DMS53 treated with DMSO at 0.1 percent for 48 hours (cell line): ENCODE results near the gene FRMD5.

Source experiments
- DNase-seq: peaks from one replicate; lab custom pipeline; 2025; ENCODE audit not compliant: unreplicated experiment; lab: John Stamatoyannopoulos, UW

The FRMD5 gene

DNA sequence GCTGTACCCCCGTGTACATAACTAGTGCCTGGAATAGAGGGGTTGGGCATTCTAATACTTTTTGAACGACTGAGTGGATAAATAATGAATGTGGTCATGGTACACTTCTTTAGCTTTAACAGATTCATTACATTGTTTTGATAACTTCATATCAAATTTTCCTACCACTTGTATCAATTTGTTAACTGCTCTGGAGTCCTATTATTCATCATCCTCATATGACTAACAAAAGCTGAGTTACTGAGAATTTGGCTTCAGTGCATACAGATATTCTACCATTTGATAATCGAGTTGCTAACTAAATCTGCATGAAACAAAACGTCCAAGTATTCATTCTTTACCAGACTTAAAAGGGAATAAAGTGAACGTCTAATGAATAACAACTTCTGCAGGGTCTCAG, 31.7 kb downstream of the FRMD5 start:
- no peak for DNase-seq

DNA sequence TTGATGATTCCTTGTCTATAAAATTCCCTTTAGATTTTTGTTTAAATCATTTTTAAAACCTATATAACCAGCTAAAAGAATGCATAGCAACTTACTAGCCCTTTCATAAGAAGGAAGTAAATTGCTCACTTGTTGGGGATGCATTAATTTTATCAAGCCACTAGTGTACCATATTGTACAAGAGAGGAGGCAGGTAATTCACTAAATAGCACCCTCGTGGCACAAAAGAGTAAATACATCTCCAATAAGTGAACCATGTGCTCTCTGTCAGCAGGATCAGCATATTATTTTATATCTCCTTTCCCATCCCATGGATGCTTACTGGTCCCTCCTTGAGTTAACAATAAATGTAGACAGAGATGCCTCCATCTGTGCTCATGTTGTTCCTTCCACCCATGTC, 34.3 kb downstream of the FRMD5 start:
- DNase-seq: no peak

DNA sequence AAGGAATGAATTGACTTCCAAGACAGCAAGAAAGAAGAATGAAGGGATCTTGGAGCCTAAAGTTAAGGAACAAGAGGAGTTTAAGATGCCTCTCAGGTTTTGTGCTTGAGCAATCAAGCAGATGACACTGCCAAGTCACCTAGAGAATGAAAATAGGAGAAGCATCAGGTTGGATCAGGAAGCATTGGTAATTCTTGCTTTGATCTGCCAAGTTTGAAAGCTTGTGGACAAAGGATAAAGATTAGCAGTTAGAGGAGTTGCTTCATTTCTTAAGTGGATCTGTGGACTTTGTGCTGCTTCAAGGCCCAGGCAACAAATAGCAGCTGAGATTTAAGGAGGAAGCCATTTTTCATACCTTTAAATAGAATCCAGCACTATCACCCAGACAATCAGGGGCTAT, 35.6 kb downstream of the FRMD5 start:
- DNase-seq: no peak

DNA sequence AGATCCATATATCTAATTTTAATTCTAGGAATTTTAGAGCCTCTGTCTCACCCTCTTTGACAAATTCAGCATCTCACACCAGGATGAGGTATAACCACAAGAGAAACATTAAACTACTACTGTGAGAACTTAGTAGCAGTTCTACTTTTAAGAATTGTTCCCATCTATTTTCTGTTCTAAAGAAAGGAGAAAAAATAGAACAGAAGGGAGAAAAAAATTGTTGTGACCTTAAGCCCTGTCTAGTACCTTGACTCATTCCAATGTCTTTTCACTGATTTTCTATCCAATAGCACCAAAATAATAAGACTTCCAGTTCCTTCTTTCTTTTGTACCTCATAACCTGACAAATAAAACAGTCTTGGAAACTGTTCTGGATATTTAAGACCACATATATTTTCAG, 37.0 kb downstream of the FRMD5 start:
- DNase-seq: no peak

DNA sequence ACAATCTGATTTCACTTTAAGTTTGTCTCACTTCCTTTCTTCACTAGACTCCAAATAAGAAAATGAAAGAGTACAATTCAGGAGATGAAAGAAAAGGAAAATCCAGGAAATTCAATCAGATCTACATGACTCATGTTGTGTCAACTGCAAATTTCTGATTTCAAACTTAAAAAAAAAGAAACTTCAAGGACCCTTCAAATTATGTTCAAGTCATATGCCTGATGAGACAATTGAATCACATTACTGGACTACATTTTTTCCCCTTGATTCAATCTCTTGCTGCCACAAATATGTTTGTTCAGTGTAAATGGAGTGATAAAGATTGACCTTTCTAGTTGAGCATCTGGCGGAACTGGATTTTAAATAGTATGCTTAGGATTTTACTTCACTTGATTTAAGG, 37.4 kb downstream of the FRMD5 start:
- peak; percentile 29 for DNase-seq

DNA sequence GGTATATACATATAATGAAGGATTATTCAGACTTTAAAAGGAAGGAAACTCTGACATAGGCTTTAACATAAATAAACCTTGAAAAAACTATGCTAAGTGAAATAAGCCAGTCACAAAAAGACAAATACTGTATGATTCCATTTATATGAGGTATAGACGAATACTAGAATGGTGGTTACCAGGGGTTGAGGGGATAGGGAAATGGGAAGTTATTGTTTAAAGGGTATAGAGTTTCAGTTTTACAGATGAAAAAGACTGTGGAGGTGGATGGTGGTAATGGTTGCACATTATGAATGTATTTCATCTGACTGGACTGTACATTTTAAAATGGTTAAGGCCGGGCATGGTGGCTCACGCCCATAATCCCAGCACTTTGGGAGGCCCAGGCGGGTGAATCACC, 41.7 kb downstream of the FRMD5 start:
- DNase-seq: no peak

DNA sequence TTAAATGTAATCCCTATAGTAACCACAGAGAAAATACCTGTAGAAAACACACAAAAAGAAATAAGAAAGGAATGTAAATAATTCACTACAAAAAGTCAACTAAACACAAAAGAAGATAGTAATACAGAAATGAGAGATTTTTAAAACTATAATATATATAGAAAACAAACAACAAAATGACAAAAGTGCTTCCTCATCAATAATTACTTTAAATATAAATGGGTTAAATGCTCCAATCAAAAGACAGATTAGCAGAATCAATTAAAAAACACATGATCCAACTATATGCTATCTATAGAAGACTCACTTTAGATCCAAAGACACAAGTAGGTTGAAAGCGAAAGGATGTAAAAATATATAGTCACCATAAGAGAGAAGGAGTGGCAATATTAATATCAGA, 45.8 kb downstream of the FRMD5 start:
- no peak for DNase-seq

DNA sequence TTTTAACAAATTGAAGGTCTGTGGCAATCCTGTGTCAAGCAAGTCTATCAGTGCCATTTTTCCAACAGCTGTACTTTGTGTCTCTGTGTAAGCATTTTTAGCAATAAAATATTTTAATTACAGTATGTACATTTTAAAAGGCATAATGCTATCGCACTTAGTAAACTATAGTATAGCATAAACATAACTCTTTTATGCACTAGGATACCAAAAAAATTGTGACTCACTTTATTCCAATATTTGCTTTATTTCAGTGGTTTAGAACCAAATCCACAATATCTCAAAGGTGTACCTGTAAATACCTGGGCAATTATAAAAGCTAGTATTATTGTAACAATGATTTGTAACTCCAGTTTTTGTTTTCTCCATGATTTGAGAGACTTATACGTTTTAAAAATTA, 46.5 kb downstream of the FRMD5 start:
- no peak for DNase-seq

DNA sequence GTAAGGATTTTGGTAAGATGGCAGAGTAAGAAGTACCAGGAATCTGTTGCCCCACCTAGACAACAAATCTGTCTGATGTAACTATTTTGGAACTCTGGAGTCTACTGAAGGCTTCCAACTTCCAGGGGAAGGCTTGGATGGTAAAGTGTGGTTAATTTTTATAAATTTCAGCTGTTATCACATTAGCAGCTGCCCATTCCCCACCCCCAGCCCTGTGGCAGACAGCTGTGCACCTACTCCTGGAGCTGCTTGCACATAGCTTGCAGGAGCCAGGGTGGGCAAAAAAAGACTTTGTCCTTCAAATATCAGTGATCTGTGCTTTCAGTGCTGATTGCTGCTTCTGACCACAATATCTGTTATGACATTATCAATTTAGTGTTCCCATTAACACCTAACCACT, 47.4 kb downstream of the FRMD5 start:
- DNase-seq: no peak

DNA sequence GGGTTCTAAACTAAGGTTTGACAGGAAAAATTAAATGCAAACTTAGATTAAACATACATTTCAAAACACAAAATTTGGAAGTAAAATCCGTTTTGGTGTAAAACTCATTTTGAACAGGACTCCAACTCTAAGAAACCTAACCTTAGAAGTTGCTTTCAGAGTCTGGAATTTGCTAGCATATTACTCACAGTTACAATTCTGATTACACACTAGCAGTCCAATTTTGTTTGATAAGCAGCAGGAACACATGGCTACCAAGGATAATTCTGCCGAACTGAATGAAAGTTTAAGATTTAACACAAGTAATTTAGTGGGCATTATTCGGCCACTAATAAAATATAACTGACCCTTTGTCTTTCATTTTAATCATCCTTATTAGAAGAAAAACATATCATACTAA, 49.6 kb downstream of the FRMD5 start:
- DNase-seq: no peak

DNA sequence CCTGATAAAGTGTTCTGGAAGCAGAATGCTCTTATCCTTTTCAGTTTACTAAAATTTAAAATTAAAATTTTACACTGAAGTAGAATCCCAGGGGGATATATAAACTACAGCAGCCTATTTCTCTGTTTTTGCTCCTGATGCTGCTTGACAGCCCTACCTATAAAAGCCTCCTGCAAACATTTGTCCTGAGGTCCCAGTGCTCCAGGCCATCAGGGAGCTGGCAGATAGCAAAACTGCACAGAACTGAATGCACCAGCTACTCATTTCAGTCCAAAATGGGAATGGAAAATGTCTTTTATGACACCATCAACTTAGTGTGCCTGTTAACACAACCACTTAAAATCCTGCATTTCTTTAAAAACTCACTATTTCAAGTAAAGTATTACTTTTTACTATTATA, 50.1 kb downstream of the FRMD5 start:
- DNase-seq: no peak

DNA sequence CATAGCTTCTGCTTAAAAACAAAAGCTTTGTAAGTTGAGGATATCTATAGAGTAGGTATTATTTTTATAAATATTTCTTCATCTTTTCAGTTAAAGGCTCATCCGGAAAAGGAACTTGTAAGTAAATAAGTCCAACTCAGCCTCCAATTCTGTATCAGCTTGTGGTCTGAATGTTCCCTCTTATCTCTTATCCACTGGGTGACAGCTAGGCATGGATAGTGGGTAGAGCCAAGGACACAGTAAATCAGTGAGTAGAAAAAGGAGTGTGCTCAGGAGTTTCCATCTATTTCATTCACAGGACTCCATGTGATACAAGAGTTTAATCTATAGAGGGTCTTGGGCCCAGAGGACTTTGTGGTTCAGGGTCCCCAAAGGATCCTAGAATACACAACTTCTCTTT, 50.9 kb downstream of the FRMD5 start:
- no peak for DNase-seq

DNA sequence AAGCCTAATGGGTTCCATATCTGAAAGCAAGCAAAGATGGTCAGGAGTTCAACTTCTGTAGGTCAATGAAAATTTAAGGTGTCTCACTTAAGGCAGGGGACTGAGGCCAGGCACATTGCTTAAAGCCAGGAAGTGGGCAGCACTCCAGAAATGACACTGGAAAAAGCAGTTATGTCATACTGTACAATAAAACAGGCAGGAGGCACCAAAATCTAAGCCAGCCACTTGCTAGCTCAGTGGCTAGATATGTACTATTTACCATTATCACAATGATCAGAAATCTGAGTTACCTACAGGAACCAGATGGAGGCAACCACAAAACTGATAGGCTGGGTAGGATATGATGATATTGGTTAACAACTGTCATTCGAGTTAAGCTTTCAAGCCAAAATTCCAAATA, 57.3 kb downstream of the FRMD5 start:
- no peak for DNase-seq

DNA sequence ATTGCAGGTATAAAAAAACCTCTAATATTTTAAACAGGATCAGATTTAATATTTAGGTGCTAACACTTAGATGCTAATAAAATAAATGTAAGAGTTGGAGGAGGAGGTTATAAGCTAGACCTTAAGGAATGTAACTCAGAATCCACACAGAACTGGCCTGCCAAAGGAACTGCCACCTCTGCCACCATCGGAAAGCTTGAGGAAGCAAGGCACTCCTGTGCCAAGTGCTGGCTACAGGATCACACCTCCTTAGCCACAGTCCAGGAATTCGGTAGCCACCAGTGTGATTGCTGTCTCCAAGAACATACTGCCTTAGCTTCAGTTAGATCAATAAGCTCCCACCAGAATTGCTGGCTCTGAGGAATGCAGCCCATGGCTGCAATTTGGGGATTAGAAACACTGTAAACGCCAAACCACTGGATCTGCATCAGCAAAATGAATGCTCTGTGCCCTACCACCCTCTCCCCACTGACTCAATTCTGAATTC, 58.0 kb downstream of the FRMD5 start:
- DNase-seq: no peak

DNA sequence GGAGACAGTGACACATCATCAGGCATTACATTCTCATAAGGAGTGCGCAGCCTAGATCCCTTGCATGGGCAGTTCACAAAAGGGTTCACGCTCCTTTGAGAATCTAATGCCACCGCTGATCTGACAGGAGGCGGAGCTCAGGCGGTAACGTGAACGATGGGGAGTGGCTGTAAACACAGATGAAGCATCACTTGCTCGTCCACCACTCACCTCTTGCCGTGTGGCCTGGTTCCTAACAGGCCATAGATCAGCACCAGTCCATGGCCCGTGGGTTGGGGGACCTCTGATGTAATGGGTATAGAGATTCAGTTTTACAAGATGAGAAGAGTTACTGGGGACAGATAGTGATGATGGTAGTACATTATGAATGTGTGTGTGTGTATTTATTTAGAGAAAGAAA, 63.0 kb downstream of the FRMD5 start:
- no peak for DNase-seq

DNA sequence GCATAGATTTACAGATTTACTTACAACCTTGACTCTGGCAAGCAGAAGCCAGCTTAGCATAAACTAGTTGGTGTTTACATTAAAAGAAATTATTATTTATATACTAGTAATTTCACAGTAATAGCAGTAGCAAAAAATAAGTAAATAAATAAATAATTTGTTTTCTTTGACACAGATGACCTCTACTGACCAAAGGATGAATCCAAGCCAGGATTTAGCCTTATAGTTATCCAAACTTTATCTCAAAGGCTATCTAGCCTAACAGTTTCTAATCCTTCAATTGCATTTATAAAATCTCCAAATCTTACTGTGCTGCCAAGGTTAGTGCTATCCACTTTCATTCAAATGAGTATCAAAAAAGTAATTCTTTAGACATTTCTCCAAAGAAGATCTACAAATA, 64.3 kb downstream of the FRMD5 start:
- DNase-seq: no peak

DNA sequence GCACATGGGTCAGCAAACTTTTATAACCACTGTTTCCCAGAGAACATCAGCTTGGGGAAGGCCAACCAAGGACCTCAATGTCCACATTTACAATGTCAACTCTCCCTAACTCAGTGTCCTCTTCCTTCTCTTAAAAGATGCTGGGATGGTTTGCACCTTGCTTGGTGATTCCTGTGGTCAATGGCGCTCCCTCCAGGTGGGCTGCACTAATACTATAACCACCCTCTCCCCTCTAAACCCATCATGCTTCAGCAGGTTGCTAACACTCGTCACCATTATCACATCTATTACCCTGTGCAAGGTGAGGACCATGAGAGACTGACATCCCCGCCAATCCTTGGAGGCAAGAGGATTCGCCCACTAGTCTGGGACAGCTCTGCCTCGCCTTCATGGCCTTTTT, 65.2 kb downstream of the FRMD5 start:
- no peak for DNase-seq

DNA sequence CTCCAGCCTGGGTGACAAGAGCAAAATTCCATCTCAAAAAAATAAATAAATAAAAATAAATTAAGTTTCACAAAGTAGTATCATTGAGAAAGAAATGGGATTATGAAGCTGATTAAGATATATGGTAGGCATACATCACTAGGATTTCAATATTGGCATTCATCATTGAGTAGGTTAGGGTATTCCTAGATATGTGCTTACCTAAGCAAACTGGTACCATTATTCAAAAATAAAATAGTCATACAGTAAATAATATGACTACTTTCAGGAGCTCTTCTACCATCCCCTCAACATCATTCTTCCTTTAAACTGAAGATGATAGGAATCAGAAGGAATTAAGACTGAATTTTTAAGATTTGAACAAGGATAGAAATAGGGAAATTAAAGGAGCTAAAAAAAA, 66.6 kb downstream of the FRMD5 start:
- no peak for DNase-seq

DNA sequence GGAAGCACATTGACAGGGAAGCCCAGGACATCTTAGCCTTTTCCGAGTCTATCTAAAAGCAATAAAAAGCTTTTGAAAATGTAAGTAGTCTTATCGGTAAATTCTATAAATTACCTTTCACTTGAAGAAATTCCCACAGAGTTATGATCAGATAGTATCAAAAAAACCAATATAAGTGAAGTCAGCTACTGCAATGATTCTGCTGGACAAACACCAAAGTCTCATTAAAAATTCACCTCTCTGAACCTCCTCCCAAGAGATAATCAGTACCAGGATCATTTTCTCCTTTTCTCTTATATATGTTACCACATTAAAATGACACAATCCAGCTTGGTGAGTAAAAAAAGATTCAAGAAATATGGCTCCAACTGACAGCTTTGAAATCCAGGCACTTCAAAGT, 69.2 kb downstream of the FRMD5 start:
- DNase-seq: no peak

DNA sequence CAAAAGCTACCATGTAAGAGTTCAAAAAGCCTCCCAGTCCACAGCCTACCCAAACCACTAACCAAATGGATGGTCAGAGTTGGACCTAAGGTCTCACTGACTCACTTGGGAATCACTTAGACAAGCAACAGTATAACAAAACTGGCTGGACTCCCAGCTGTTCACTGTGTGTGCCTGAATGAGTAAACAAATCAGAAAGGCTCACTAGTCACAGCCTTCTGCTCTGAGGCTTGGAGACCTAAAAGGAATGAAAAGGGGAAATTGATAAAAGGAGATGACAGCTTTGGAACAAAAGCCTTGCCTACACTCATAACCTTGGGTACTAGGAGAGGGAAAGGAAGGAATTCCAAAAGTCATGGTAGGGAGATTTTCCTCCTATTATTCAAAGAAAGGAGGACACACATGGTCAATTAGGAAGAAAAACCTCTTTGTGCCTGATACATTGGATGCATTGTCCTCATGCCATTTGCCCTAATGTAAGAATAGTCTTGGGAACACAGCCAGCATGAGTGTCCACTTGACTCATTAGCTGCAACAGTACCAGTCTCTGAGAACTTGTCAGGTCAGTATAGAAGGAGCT, 92.3 kb downstream of the FRMD5 start:
- no peak for DNase-seq

DNA sequence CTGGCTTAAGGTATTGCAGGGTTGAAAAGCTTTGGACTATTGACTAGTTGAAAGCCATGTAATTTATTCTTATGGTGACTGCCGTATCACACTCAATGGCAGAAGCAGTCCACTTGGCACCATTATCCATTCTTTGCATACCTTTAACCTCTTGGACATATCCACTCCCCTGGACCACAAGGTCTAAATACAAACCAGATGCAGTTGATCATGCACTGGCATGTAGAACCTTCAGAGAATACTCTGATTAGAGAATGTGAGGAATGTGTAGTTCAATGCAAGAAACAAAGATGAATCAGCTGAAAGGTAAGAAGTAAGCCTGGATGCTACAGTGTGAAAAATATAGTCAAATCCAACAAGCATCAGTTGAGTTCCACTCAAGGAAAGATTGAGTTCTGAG, 93.1 kb downstream of the FRMD5 start:
- DNase-seq: no peak

DNA sequence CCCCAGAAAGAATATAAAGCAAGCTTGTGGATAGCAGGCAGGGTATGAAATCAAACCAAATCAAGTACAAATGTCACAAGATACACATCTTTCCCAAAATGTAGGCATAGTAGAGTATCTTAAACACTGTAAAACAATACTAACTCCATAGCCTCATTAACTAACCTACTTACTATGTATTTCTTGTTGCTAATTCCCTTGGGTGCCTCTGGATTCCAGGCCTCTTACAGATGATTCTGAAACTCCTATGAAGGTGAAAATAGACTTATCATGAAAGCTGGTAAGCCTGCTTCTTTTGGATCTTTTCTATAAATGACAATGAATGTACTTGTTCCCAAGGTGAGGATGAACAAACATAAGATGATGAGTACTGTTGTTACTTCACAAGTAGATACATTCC, 93.8 kb downstream of the FRMD5 start:
- no peak for DNase-seq

DNA sequence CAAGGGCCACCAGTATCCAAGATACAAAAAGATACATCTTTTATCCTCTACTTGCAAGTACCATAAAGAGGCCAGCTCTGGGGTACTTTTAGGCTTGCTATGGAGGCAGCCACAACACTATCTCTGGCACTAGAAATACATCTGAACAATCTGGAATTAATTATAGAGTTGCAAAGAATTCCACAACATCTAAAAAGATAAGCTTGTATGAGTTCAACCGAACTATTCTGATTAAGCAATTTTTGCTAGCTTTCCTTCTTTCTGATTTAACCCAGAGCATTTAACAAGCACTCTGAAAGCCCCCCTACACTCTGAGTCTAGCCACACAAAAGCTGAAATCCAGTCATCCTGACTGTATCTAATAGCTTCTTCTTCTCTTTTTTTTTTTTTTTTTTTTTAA, 95.4 kb downstream of the FRMD5 start:
- DNase-seq: no peak

DNA sequence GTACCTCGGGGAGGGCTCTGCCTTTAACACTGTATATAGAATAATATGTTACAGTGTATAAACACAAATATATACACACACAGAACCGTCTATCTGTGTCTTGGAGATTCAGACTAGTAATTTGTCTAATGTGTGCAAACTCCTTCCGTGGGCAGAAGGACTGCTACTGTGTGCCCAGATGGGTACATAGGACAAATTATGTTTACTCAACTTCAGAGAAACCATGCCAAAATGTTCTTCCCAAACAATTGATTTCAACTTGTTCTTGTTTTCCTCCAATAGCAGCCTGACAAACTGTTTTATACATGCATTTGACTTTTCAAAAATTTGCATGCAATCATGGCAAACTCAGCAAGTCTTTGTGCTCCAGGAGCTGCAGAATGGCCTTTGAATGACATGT, 97.5 kb downstream of the FRMD5 start:
- no peak for DNase-seq
